Fibroblast of pulmonary artery (primary cell): ENCODE measurements around the gene CALML3.

Source experiments
- DNase-seq: peaks from one replicate; pipeline ENCODE4 v3.0.0-alpha.2; 2010; ENCODE audit warnings: low read depth
- H3K4me3 ChIP-seq: replicated peaks from 2 replicates; pipeline ENCODE4 v1.5.1; 2011; ENCODE audit warnings: low read depth, mild to moderate bottlenecking, control low read depth, low read length, moderate library complexity
- TF ChIP-seq, protein P1 (sequence below): IDR thresholded peaks from 2 replicates; pipeline ENCODE4 v1.5.1; 2011; ENCODE audit warnings: mild to moderate bottlenecking, control low read depth, low read length, inconsistent platforms; ENCODE audit errors: missing control alignments

Gene CALML3

DNA sequence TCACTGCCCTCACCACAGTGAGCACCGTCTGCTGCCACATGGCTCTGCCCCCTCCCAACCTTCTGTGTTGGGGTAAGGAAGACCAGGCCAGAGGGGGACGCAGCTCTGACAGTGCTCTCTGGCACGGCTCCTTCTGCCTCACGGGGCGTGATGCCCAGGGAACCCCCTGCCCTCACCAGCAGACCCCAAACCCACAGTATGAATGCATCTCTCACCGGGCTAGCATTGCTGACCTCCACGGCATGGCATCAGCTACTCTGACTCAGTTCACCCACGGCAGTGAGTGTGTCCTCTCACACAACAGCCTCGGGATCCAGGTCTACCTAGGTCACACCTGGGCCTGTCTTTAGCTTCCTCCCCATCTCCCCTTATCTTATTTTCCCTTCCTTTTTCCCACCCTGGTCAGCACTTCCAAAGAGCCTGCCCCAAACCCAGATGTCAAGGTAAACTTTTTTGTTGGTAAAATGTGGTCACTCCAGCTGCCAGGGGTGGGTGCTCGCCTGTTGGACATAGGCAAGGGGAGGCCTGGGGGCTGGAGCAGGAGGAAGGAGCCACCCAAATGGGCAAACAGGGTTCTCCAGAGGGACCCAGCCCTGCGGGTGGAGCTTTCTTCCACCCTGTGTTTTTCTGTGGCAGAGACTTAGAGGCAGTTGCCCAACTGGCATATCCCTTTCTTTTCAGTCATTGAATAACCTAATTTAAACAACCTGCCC lies 4.4 kb downstream of the CALML3 start:
- no peak overlapping the region for H3K4me3 ChIP-seq
- TF ChIP-seq, protein P1, sequence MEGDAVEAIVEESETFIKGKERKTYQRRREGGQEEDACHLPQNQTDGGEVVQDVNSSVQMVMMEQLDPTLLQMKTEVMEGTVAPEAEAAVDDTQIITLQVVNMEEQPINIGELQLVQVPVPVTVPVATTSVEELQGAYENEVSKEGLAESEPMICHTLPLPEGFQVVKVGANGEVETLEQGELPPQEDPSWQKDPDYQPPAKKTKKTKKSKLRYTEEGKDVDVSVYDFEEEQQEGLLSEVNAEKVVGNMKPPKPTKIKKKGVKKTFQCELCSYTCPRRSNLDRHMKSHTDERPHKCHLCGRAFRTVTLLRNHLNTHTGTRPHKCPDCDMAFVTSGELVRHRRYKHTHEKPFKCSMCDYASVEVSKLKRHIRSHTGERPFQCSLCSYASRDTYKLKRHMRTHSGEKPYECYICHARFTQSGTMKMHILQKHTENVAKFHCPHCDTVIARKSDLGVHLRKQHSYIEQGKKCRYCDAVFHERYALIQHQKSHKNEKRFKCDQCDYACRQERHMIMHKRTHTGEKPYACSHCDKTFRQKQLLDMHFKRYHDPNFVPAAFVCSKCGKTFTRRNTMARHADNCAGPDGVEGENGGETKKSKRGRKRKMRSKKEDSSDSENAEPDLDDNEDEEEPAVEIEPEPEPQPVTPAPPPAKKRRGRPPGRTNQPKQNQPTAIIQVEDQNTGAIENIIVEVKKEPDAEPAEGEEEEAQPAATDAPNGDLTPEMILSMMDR, result no peak
- DNase-seq, result no peak

DNA sequence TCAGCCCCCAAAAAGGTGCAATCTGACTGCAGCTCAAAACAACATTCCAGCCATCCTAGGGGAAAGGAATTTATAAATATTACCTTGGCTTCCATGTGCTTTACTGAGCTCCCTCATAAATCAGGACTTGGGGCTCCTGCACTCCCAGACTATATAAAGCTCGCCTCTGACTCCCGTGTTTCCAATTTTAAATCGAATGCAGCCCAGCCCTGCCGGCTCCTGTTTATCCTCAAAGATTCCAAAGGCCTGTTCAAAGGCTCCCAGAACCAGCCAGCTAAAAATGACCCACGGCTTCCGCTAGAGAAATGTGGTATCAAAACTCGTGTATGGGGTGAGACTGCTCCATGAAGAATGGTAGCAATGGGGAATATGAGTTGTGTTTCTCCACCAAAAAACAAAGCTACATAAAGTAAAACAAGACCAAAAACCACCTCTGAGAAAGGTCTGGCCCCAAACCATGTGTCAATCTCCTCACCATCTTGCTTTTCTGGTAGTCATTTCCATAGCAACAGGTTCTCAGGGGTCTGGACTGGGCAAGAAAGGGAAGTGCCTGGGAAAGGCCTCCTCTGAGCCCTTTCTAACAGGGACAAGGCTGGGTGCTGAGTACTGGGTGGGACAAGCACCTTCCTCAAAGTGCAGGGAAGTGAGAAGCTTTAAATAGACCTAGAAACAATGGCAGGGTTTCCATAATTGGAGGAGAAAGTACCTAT lies 5.1 kb downstream of the CALML3 start:
- no peak overlapping the region for H3K4me3 ChIP-seq
- no peak for DNase-seq
- TF ChIP-seq, protein P1, result no peak

GRCh38 chr10:5530412-5530806 lies 5.6 kb downstream of the CALML3 start:
- no peak for DNase-seq
- TF ChIP-seq, protein P1, result no peak

DNA sequence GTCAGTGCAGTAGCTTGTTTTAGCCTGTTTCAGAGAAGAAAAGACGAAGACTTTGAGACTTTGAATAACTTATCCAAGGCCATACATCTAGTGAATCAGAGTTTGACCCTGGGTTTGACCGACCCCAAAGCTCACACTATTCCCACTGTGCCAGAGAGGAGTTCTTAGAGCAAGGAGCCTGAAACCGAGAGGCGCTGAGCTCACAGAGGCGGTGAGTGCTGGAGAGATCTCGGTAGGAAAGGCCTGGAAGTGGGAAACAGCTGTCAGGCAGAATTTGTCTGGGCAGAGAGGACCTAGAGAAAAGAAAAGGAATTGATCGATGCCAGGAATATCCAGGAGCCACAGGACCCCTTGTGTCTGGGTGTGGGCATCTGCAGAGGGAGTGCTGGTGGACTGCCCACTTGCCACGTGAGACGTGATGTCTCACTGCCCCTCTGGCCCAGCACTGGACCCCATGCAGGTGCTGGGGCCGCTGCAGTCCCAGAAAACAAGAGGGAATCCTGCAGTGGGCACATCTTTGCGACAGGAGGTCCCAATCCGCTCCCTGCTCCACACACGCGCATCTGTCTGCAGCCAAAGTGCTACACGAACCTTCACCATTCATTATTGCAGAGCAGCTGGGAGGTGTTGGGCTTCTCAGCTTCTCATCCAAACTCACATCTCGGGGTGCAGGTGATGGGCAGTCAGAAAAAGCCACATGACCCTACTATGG lies 6.2 kb downstream of the CALML3 start:
- no peak overlapping the region for H3K4me3 ChIP-seq
- TF ChIP-seq, protein P1, result no peak
- no peak for DNase-seq

More at GRCh38 chr10:5530412-5530806, 5.6 kb downstream of the CALML3 start:
- H3K4me3 ChIP-seq, result no peak overlapping the region

GRCh38 chr10:5531558-5532306 lies 7.0 kb downstream of the CALML3 start:
- TF ChIP-seq, protein P1, result no peak
- H3K4me3 ChIP-seq, result no peak overlapping the region
- DNase-seq, result no peak

GRCh38 chr10:5532307-5532605 lies 7.5 kb downstream of the CALML3 start:
- DNase-seq, result no peak
- TF ChIP-seq, protein P1, result no peak
- no peak overlapping the region for H3K4me3 ChIP-seq
